IPS-15b (cell line): ENCODE results near the gene LINGO4.

Experiments
- H3K27me3 ChIP-seq: one replicate; pipeline ENCODE4 v1.6.1; 2013; ENCODE audit warnings: low read length; ENCODE audit not compliant: control insufficient read depth, insufficient read depth
- H3K36me3 ChIP-seq: one replicate; pipeline ENCODE4 v1.6.1; 2013; ENCODE audit warnings: low read length; ENCODE audit not compliant: control insufficient read depth, insufficient read depth
- H3K4me1 ChIP-seq: one replicate; pipeline ENCODE4 v1.6.1; 2013; ENCODE audit warnings: mild to moderate bottlenecking, low read length; ENCODE audit not compliant: control insufficient read depth, insufficient read depth
- H3K4me3 ChIP-seq: one replicate; pipeline ENCODE4 v1.5.1; 2013; ENCODE audit warnings: low read depth, low read length
- H3K9ac ChIP-seq: one replicate; pipeline ENCODE4 v1.6.1; 2013; ENCODE audit warnings: low read depth, mild to moderate bottlenecking, low read length
- H3K9me3 ChIP-seq: one replicate; pipeline ENCODE4 v1.6.1; 2013; ENCODE audit warnings: mild to moderate bottlenecking, low read length; ENCODE audit not compliant: control insufficient read depth, insufficient read depth

Gene LINGO4, protein sequence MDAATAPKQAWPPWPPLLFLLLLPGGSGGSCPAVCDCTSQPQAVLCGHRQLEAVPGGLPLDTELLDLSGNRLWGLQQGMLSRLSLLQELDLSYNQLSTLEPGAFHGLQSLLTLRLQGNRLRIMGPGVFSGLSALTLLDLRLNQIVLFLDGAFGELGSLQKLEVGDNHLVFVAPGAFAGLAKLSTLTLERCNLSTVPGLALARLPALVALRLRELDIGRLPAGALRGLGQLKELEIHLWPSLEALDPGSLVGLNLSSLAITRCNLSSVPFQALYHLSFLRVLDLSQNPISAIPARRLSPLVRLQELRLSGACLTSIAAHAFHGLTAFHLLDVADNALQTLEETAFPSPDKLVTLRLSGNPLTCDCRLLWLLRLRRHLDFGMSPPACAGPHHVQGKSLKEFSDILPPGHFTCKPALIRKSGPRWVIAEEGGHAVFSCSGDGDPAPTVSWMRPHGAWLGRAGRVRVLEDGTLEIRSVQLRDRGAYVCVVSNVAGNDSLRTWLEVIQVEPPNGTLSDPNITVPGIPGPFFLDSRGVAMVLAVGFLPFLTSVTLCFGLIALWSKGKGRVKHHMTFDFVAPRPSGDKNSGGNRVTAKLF

DNA sequence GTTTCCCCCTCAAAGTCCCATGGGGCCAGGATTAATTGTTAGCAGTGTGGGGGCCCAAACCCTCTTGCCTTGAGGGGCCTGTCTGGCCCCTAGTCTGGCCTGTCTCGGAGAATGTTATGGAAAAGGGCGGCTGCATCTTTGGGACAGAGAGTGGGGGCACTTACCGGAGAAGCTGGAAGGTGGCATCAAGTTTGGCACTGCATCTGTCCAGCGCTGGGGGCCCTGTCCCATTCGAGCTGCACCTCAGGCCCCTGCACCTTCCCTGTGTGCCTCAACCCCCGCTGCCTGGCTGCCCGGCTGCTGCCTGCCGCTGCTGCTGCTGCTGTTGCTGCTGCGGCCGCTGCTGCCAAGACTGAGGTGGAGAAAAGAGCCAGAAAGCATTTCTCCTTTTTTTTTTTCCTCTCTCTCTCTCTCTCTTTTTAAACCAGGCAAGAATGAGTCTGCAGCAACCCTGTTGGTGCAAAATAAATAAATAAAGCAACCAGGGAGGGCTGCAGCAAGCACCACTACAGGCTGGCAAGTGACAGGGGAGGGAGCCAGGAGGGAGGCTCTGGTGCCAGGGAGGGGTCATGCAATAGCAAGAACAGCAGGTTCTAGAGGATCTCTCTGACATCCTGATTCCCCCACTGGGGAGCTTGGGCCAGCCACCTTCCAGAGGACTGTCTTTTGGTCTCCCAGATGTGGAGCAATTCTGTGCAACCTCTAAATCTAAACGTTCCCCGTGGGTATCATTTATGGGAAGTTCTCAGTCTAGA, at the start of gene LINGO4:
Gene LINGO4, minus strand, starts transcription at position 354 of the 755 bp plus-strand sequence. CDS start 2,715 bp downstream, outside the sequence.
- Histone ChIP-seq H3K9ac (no peak within 1 kb of the TSS), H3K36me3 (no peaks in the 10 kb centered on the region), H3K4me3 (no peak within 1 kb of the TSS), H3K9me3 (no peaks in the 10 kb centered on the region), H3K27me3 (no peaks in the 10 kb centered on the region), H3K4me1 (peaks cover 7% of the 10 kb centered on the region)

DNA sequence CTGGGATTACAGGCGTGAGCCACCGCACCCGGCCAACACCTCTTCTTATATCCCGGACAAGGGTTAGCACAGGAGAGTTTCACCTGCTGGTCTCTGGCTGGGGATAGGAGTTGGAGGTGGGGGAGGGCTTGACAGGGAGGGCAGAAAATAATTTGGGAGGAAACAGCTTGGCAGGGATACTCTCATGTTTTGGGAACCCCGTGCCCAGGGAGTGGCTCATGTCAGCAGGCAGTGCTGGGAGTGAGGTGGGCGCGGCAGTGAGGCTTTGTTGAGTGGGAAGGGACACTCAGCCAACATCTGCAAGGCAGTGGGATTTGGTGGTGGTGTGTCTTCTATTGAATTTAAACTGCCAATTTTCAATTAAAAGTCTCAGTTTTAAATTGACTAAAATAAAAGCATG, 49.4 kb upstream of the LINGO4 start:
- Histone ChIP-seq H3K9me3 (no peaks in the 10 kb centered on the region), H3K27me3 (peaks cover 26% of the 10 kb centered on the region), H3K4me1 (peaks cover 2% of the 10 kb centered on the region), H3K36me3 (no peaks in the 10 kb centered on the region), H3K4me3 (no peak overlapping the region), H3K9ac (no peak overlapping the region)

DNA sequence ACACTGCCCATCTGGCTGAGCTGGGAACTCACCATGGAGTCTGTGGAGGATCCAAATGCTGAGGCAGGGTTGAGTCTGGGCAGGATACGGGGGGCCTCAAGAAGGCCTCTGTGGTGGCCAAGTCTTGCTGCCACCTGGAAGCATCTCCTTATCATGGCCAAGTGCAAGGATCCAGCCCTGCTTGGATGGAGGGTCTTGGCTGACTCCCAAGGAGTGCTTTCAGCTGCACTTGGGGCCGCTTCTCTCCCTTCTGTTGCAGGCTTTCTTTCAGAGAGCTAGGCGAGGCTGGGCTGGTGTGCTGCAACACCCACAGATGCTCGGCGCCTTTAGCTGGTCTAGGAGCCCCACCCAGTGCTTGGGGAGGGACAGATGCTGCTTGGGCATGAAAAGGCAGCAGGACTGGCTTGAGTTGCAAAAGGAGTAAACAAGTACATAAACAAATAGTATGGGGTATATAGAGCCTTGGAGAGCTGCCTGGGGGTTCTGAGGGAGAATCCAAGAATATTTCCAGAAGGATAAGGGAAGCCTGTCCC, 48.3 kb upstream of the LINGO4 start, which contains the start of gene THEM5:
Gene THEM5, minus strand, starts transcription at position 302 of the 533 bp plus-strand sequence. Its CDS starts 147 bp downstream, at position 155.
- H3K9me3 ChIP-seq = no peaks in the 10 kb centered on the region
- H3K9ac ChIP-seq = no peak within 1 kb of the TSS
- H3K27me3 ChIP-seq = peaks cover 16% of the 10 kb centered on the region
- no peaks in the 10 kb centered on the region for H3K36me3 ChIP-seq
- H3K4me3 ChIP-seq = no peak within 1 kb of the TSS
- no peaks in the 10 kb centered on the region for H3K4me1 ChIP-seq

DNA sequence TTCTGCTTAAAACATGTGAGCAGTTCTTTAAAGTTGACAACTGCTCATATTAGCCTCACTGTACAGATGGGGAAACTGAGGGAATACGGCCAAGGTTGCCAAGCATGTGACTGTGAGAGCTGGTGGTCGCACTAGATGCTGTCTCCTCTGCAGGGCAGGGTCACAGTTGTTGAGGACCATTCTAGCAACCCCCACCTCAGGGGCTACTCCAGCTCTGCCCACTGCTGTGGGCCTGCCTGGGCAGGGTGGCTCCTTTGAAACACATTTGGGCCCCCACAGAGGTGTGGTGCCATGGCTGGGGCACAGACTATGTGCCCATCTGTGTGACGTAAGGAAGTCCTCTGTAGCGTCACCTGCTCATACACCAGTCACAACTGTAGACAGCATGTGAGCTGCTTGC, 47.5 kb upstream of the LINGO4 start:
- H3K27me3 ChIP-seq = peaks cover 9% of the 10 kb centered on the region
- no peaks in the 10 kb centered on the region for H3K36me3 ChIP-seq
- no peak overlapping the region for H3K4me3 ChIP-seq
- H3K9me3 ChIP-seq = no peaks in the 10 kb centered on the region
- peaks cover 3% of the 10 kb centered on the region for H3K4me1 ChIP-seq
- no peak overlapping the region for H3K9ac ChIP-seq

DNA sequence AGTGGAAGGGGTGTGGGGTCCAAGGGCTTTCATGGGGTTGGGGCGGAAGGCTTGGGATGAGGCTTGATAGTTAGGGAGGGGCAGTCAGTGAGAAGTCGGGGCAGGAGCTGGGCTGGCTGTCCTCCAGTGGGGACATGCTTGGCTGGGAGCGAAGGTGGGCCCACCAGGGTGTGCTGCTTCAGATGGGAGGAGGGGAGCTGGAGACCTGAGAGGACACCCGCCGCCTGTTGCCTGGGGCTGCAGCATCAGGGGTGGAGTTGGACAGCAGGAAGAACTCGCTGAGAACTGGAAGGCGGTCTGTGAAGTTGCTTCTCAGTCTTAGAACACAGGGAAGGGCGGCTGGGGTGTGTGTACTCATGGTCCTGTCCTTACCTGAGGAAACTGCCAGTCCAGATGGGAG, 46.7 kb upstream of the LINGO4 start:
- Histone ChIP-seq H3K36me3 (no peaks in the 10 kb centered on the region), H3K27me3 (peaks cover 2% of the 10 kb centered on the region), H3K9ac (no peak overlapping the region), H3K9me3 (no peaks in the 10 kb centered on the region), H3K4me1 (peaks cover 3% of the 10 kb centered on the region), H3K4me3 (no peak overlapping the region)

DNA sequence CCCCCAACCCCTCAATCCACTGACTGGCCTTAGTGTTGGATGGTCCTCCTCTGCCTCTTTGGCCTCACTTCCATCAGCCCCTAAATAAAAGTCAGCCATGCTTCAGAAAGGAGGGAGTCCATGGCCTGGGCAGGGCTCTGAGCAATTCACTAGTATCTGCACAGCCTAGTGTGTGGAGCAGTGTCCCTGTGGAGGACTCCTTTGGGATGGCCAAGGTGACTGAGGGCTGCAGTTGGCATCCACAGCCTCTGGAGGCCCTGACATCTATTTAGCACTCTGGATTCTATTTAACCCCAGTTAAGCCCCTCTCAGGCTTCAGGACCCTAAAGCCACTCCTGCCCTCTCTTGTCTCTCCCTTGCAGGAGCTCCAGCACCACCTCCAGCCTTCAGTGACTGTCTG, 44.7 kb upstream of the LINGO4 start:
- Histone ChIP-seq H3K4me3 (no peak overlapping the region), H3K9me3 (no peaks in the 10 kb centered on the region), H3K9ac (no peak overlapping the region), H3K27me3 (peaks cover 2% of the 10 kb centered on the region), H3K36me3 (no peaks in the 10 kb centered on the region), H3K4me1 (peaks cover 13% of the 10 kb centered on the region)

DNA sequence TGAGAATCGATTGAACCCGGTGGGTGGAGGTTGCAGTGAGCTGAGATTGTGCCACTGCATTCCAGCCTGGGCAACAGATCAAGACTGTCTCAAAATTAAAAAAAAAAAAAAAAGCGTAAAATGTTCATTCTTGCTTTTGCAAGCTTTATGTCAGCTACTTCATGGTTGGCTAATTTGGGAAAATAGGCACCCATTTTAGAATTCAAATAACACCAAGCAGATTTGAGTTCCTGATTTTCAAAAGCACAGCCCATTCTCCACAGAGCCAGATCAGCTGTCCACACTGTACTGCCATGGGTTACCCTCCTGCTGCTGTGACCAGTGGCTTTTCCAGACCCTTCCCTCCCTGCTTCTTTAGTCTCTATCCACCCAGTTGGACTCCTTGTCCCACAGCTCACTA, 43.9 kb upstream of the LINGO4 start:
- Histone ChIP-seq H3K9me3 (no peaks in the 10 kb centered on the region), H3K9ac (no peak overlapping the region), H3K4me3 (no peak overlapping the region), H3K4me1 (peaks cover 13% of the 10 kb centered on the region), H3K27me3 (peaks cover 2% of the 10 kb centered on the region), H3K36me3 (no peaks in the 10 kb centered on the region)

DNA sequence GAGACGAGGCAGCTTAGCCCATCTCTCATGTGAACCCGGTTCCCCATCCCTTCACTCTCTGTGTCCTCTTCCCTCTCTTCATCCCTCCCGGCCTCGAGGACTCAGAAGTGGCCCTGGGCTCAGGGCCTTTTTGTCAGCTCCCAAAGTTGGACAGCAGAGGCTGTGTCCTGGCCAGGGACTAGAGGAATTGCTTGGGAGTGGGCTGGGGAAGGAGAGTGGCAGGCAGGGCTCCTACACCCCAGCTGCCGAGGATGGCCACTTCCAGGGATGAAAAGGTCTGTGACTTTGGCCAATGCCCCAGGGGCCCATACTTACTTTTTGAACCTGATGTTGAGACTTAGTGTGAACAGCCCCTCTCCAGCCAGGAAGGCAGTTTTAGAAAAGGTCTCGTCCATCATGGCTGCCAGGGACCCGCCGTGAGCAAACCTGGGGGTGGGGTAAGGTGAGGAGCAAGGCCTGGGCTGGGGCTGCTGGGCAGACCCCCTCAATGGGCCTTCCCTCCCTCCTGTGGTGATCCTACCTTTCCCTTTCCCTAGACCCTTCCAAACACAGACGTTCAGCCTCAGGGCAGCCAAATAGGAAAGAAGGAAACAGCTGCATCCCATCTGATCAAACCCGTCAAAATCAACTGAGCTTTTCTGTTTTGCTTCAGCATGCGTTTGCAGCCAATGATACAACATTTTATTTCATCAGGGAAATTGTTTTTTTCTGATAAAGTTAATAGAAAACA, 42.8 kb upstream of the LINGO4 start:
- H3K9ac ChIP-seq = no peak overlapping the region
- H3K4me3 ChIP-seq = no peak overlapping the region
- no peaks in the 10 kb centered on the region for H3K36me3 ChIP-seq
- peaks cover 13% of the 10 kb centered on the region for H3K4me1 ChIP-seq
- H3K27me3 ChIP-seq = peaks cover 2% of the 10 kb centered on the region
- H3K9me3 ChIP-seq = no peaks in the 10 kb centered on the region

DNA sequence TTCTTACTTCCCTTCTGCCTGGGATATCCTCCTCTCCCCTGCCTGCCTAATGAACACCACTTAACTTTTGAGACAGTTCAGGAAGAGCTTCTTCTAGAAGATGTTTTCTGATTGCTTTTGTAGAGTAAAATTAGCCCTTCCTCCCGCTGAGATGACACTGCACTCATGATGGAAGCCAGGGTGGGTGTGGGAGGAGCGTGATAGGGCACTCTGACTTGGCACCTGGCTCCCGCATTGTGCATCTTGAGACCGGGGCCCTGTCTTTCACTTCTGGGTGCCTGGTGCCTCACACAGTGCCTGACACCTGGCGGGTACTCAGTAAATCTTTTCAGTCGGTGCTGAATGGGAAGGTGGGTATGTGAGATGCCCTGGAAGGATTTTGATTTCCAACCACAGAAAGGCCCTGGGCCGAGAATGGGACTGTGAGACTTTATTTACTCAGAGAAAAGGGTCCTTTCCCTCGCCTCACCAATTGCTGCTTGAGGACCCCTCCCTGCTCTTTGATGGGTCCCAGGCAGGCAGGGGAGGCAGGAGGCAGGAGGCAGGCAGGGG, 41.5 kb upstream of the LINGO4 start:
- Histone ChIP-seq H3K4me1 (peaks cover 13% of the 10 kb centered on the region), H3K9ac (no peak overlapping the region), H3K4me3 (no peak overlapping the region), H3K36me3 (no peaks in the 10 kb centered on the region), H3K27me3 (peaks cover 6% of the 10 kb centered on the region), H3K9me3 (no peaks in the 10 kb centered on the region)

DNA sequence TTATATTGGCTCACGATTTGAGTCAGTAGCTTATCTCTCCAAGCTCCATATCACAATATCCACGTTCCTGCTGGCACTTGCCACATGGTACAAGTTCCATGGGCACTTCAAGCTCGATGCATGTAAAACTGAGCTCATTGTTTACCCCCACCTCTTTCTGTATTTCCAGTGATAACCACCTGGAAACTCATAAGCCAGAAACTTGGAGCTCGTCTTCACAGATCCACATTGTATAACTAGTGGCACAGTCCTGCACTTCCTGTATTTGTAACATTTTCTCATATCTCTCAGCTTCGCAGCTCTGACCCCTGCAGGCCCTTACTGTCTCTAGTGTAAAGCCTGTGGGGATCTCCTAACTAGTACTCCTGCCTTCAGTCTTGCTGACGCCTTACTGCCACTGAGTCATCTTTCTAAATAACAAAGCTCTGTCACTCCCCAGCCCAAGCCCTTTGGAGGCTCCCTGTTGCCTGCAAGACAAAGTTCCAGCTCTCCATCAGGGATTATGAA, 40.9 kb upstream of the LINGO4 start:
- Histone ChIP-seq H3K4me1 (peaks cover 13% of the 10 kb centered on the region), H3K9me3 (no peaks in the 10 kb centered on the region), H3K9ac (no peak overlapping the region)

DNA sequence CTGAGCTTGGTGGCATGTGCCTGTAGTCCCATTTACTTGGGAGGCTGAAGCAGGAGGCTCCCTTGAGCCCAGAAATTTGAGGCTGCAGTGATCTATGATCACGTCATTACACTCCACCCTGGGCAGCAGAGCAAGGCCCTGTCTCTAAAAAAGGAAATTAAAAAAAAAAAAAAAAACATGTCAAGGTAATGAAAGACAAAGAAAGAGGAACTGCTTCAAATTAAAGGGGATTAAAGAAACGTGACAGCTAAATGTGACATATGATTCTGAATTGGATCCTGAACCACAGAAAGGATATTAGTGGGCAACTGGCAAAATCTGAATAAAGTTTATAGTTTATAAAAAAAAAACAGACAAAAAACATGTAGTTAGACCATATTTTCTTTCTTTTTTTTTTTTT, 38.2 kb upstream of the LINGO4 start:
- H3K4me1 ChIP-seq = peaks cover 15% of the 10 kb centered on the region
- H3K4me3 ChIP-seq = no peak overlapping the region
- peaks cover 21% of the 10 kb centered on the region for H3K27me3 ChIP-seq
- H3K36me3 ChIP-seq = no peaks in the 10 kb centered on the region
- H3K9ac ChIP-seq = no peak overlapping the region
- no peaks in the 10 kb centered on the region for H3K9me3 ChIP-seq

More for the DNA sequence above, 40.9 kb upstream of the LINGO4 start:
- no peaks in the 10 kb centered on the region for H3K36me3 ChIP-seq
- H3K4me3 ChIP-seq = no peak overlapping the region
- H3K27me3 ChIP-seq = peaks cover 11% of the 10 kb centered on the region
